ENCODE measurements around the gene WFIKKN1. TPM values are rescaled to one million over a fixed set of nuclear protein-coding genes. Genes with fewer than 3 reads are reported as not detected.

The WFIKKN1 gene
- polyA plus RNA-seq, 1 donor, result 0.76 TPM

- DNase-seq (ENCODE audit: low read depth), result no peak
Observed at GRCh38 chr16:625117-625976, 5.4 kb upstream of the WFIKKN1 start.

GRCh38 chr16:625977-626765 is 4.6 kb upstream of the WFIKKN1 start:
- no peak for DNase-seq (ENCODE audit: low read depth)

GRCh38 chr16:626787-627453 is 3.9 kb upstream of the WFIKKN1 start:
- no peak for DNase-seq (ENCODE audit: low read depth)

- DNase-seq (ENCODE audit: low read depth), result no peak
Observed at GRCh38 chr16:627454-628239, 3.1 kb upstream of the WFIKKN1 start.

- DNase-seq (ENCODE audit: low read depth), result no peak
Observed at GRCh38 chr16:628321-629061, 2.3 kb upstream of the WFIKKN1 start.

GRCh38 chr16:629185-629832 is 1.5 kb upstream of the WFIKKN1 start:
- DNase-seq (ENCODE audit: low read depth), result no peak

- no peak for DNase-seq (ENCODE audit: low read depth)
Observed at GRCh38 chr16:629833-630248, 944 bp upstream of the WFIKKN1 start.

- no peak for DNase-seq (ENCODE audit: low read depth)
Observed at GRCh38 chr16:630249-630814, 453 bp upstream of the WFIKKN1 start.

- no peak for DNase-seq (ENCODE audit: low read depth)
Observed at GRCh38 chr16:631808-632358, 1.1 kb downstream of the WFIKKN1 start.

- no peak for DNase-seq (ENCODE audit: low read depth)
Observed at GRCh38 chr16:632486-633335, 1.9 kb downstream of the WFIKKN1 start.

GRCh38 chr16:633336-634050 is 2.7 kb downstream of the WFIKKN1 start:
- DNase-seq (ENCODE audit: low read depth), result no peak

GRCh38 chr16:634051-634670 is 3.4 kb downstream of the WFIKKN1 start:
- DNase-seq (ENCODE audit: low read depth), result no peak

- no peak for DNase-seq (ENCODE audit: low read depth)
Observed at GRCh38 chr16:634996-635395, 4.2 kb downstream of the WFIKKN1 start.

- no peak for DNase-seq (ENCODE audit: low read depth)
Observed at GRCh38 chr16:635573-636205, 4.9 kb downstream of the WFIKKN1 start.

- peak; percentile 87 for DNase-seq (ENCODE audit: low read depth)
Observed at GRCh38 chr16:636206-637080, 5.7 kb downstream of the WFIKKN1 start, which contains the start of gene METTL26. TSS of gene METTL26 (minus strand) at chr16:636305. CDS start at chr16:636290, 15 bp downstream.

All from forelimb muscle (tissue), 1 donor.